ENCODE results near the gene PAH.

- no peak for TF ChIP-seq POLR2A (IDR thresholded peaks at IDR 0.05)
- TF ChIP-seq, protein P1, sequence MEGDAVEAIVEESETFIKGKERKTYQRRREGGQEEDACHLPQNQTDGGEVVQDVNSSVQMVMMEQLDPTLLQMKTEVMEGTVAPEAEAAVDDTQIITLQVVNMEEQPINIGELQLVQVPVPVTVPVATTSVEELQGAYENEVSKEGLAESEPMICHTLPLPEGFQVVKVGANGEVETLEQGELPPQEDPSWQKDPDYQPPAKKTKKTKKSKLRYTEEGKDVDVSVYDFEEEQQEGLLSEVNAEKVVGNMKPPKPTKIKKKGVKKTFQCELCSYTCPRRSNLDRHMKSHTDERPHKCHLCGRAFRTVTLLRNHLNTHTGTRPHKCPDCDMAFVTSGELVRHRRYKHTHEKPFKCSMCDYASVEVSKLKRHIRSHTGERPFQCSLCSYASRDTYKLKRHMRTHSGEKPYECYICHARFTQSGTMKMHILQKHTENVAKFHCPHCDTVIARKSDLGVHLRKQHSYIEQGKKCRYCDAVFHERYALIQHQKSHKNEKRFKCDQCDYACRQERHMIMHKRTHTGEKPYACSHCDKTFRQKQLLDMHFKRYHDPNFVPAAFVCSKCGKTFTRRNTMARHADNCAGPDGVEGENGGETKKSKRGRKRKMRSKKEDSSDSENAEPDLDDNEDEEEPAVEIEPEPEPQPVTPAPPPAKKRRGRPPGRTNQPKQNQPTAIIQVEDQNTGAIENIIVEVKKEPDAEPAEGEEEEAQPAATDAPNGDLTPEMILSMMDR (IDR thresholded peaks at IDR 0.05), result no peak
Observed at GRCh38 chr12:102966200-102966863, 49.3 kb upstream of the PAH start.

Measured in right lobe of liver (tissue), 4 donors.